Measurements from ENCODE around the gene LRRTM4. TPM values are rescaled to one million over a fixed set of nuclear protein-coding genes. Genes with fewer than 3 reads are reported as not detected.
A peak's percentile ranks its signal among the peaks of the same experiment; 100 is the strongest.

LRRTM4 gene
- total and polyA plus RNA-seq, 2 experiments from 2014 or later, result 4.5 to 15.4 TPM

GRCh38 chr2:77021161-77021560, 501.0 kb downstream of the LRRTM4 start (continued):
- TF ChIP-seq ZNF462 (CRISPR knock-in tag; IDR thresholded peaks at IDR 0.05), result no peak
- no peak for TF ChIP-seq EZH2phosphoT487 (IDR thresholded peaks at IDR 0.05; ENCODE audit: unreplicated experiment)
- TF ChIP-seq CTCF (conservative IDR thresholded peaks at IDR 0.05; ENCODE audit: low read depth in 2 of 2), result no peak

- H3K4me1 Mint-ChIP-seq, result peaks cover 20% of the 10 kb centered on the region
- H2AFZ ChIP-seq, result no peak overlapping the region
- peaks cover 15% of the 10 kb centered on the region for H3K9me3 Mint-ChIP-seq
- no peak overlapping the region for H3K4me2 ChIP-seq
- no peaks in the 10 kb centered on the region for H4K20me1 ChIP-seq (replicated peaks; ENCODE audit: insufficient read depth)
- ATAC-seq (peak; percentile 45; the same call in 2 of the 3 replicates), DNase-seq (ENCODE audit: low spot score) (peak; percentile 24)
- no peak overlapping the region for H3K4me3 ChIP-seq
- no peaks in the 10 kb centered on the region for H3F3A ChIP-seq (replicated peaks; ENCODE audit: low read depth)
- no peak overlapping the region for H3K27ac ChIP-seq (ENCODE audit: low read depth)
- no peaks in the 10 kb centered on the region for H3K27me3 Mint-ChIP-seq (ENCODE audit: insufficient read depth, low read depth, poor library complexity)
- no peak overlapping the region for H3K27ac Mint-ChIP-seq
- peaks cover 15% of the 10 kb centered on the region for H3K36me3 Mint-ChIP-seq (ENCODE audit: low read depth)
- H3K4me3 Mint-ChIP-seq, result no peak overlapping the region
- H3K27me3 ChIP-seq (ENCODE audit: insufficient read depth), result no peaks in the 10 kb centered on the region
- H3K9me2 ChIP-seq (ENCODE audit: insufficient read depth), result no peaks in the 10 kb centered on the region
- no peaks in the 10 kb centered on the region for H3K79me2 ChIP-seq (replicated peaks; ENCODE audit: insufficient read depth)
- H3K4me1 ChIP-seq (ENCODE audit: insufficient read depth), result peaks cover 19% of the 10 kb centered on the region; the same call in 1 of the 2 replicates
- no peaks in the 10 kb centered on the region for H3K36me3 ChIP-seq (ENCODE audit: insufficient read depth)
- no peak for TF ChIP-seq ZNF331 (CRISPR knock-in tag; IDR thresholded peaks at IDR 0.05; ENCODE audit: low read depth)
- no peak for TF ChIP-seq NANOG (IDR thresholded peaks at IDR 0.05; ENCODE audit: borderline replicate concordance)
- TF ChIP-seq STAT1 (IDR thresholded peaks at IDR 0.05; ENCODE audit: unreplicated experiment), result no peak
- no peak for TF ChIP-seq CREB1 (CRISPR knock-in tag; IDR thresholded peaks at IDR 0.05; ENCODE audit: low read depth)
- no peak for TF ChIP-seq EZH2 (IDR thresholded peaks at IDR 0.05; ENCODE audit: low read depth, unreplicated experiment)
- no peak for TF ChIP-seq EZH2phosphoT487 (IDR thresholded peaks at IDR 0.05; ENCODE audit: unreplicated experiment)
- no peak for TF ChIP-seq ZNF462 (CRISPR knock-in tag; IDR thresholded peaks at IDR 0.05)
Observed at GRCh38 chr2:77018219-77018618, 504.0 kb downstream of the LRRTM4 start.
